ENCODE data around the gene PIK3CG. TPM values are rescaled to one million over a fixed set of nuclear protein-coding genes. Genes with fewer than 3 reads are reported as not detected.

The PIK3CG gene
- total RNA-seq, 1 experiment from 2014 or later = 0.13 TPM

DNA sequence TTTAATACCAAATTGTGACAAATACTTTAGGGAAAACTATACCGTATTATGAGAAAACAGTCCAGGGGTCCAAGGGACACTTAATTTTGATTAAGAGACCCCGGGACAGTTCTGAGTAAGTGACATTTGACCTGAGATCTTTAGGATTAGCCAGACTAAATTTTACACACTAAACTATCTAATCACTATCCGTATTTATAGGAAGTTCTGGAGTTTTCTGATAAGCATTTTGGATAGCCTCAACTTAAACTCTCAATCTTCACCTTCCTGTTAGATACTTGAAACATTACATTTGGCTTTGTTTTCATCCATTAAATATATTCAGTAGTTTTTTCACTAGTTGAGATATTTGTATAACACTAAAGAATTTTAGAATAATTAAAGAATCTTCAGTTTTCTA, 5.4 kb downstream of the PIK3CG start:
- peaks cover 6% of the 10 kb centered on the region for H3K27me3 ChIP-seq (ENCODE audit: control insufficient read depth, insufficient read depth, low read length)
- no peak for DNase-seq (ENCODE audit: low read depth, low spot score)
- in situ Hi-C loops (cut with HindIII; ENCODE audit: low pct_unique_long_range_greater_than_20kb, low sequenced_read_pairs) = no loop called here
- POLR2A ChIA-PET = no interaction called here
- H3K9me3 ChIP-seq (ENCODE audit: control insufficient read depth, insufficient read depth, low read depth, low read length) = no peaks in the 10 kb centered on the region
- BruUV-seq (replicated peaks) = no TSS peak
- no peak for ATAC-seq
- no peaks in the 10 kb centered on the region for H3K4me1 ChIP-seq (ENCODE audit: control insufficient read depth, insufficient read depth, low read length)
- no peak overlapping the region for H3K27ac ChIP-seq (ENCODE audit: low read length)
- no peak for TF ChIP-seq TCF7L2 (IDR thresholded peaks at IDR 0.05; ENCODE audit: low read depth, low read length)
- no peak for TF ChIP-seq SIN3A (IDR thresholded peaks at IDR 0.05; ENCODE audit: borderline replicate concordance, insufficient read depth, low read depth, low read length)
- TF ChIP-seq, protein P1, sequence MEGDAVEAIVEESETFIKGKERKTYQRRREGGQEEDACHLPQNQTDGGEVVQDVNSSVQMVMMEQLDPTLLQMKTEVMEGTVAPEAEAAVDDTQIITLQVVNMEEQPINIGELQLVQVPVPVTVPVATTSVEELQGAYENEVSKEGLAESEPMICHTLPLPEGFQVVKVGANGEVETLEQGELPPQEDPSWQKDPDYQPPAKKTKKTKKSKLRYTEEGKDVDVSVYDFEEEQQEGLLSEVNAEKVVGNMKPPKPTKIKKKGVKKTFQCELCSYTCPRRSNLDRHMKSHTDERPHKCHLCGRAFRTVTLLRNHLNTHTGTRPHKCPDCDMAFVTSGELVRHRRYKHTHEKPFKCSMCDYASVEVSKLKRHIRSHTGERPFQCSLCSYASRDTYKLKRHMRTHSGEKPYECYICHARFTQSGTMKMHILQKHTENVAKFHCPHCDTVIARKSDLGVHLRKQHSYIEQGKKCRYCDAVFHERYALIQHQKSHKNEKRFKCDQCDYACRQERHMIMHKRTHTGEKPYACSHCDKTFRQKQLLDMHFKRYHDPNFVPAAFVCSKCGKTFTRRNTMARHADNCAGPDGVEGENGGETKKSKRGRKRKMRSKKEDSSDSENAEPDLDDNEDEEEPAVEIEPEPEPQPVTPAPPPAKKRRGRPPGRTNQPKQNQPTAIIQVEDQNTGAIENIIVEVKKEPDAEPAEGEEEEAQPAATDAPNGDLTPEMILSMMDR (IDR thresholded peaks at IDR 0.05) = no peak
- TF ChIP-seq, protein P2, sequence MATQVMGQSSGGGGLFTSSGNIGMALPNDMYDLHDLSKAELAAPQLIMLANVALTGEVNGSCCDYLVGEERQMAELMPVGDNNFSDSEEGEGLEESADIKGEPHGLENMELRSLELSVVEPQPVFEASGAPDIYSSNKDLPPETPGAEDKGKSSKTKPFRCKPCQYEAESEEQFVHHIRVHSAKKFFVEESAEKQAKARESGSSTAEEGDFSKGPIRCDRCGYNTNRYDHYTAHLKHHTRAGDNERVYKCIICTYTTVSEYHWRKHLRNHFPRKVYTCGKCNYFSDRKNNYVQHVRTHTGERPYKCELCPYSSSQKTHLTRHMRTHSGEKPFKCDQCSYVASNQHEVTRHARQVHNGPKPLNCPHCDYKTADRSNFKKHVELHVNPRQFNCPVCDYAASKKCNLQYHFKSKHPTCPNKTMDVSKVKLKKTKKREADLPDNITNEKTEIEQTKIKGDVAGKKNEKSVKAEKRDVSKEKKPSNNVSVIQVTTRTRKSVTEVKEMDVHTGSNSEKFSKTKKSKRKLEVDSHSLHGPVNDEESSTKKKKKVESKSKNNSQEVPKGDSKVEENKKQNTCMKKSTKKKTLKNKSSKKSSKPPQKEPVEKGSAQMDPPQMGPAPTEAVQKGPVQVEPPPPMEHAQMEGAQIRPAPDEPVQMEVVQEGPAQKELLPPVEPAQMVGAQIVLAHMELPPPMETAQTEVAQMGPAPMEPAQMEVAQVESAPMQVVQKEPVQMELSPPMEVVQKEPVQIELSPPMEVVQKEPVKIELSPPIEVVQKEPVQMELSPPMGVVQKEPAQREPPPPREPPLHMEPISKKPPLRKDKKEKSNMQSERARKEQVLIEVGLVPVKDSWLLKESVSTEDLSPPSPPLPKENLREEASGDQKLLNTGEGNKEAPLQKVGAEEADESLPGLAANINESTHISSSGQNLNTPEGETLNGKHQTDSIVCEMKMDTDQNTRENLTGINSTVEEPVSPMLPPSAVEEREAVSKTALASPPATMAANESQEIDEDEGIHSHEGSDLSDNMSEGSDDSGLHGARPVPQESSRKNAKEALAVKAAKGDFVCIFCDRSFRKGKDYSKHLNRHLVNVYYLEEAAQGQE (IDR thresholded peaks at IDR 0.05; ENCODE audit: insufficient read depth in 1 of 2, low read depth in 2 of 2, low read length in 1 of 2) = no peak
- no peak for TF ChIP-seq POLR2AphosphoS5 (IDR thresholded peaks at IDR 0.05; ENCODE audit: low read depth, low read length)
- no peak overlapping the region for H3K4me3 ChIP-seq (ENCODE audit: low read depth in 2 of 2, low read length in 2 of 2)
- H3K36me3 ChIP-seq (ENCODE audit: control insufficient read depth, insufficient read depth, low read length) = no peaks in the 10 kb centered on the region
- CTCF ChIA-PET = interaction anchor here (0.6 kb wide), 1 partner anchor 15 kb away, joined by 3 read pairs; no protein-coding TSS in a partner anchor
- intact Hi-C loops (cut with micrococcal nuclease; ENCODE audit: unreplicated experiment) = no loop called here

DNA sequence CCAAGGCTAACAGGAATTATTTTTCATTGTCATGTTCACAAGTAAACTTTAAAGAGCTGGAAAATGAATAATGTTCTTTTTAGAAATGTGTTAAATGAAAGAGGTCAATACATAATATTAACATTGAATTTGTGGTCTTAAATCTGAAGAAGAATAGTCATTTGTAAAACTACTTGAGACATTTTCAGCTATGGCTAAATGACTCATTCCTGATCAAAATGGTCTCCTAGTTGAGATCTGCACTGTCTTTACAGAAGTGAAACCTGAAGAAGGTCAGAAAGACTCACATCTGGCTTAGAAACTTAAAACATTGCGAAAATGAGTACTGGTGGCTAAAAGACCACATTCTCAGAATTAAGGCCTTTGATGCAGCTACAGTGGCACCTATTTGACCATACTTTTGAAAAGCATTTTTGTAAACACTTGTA, 5.9 kb downstream of the PIK3CG start:
- Histone ChIP-seq H3K4me3 (ENCODE audit: low read depth in 2 of 2, low read length in 2 of 2) (no peak overlapping the region), H3K9me3 (ENCODE audit: control insufficient read depth, insufficient read depth, low read depth, low read length) (no peaks in the 10 kb centered on the region), H3K27me3 (ENCODE audit: control insufficient read depth, insufficient read depth, low read length) (peaks cover 6% of the 10 kb centered on the region), H3K36me3 (ENCODE audit: control insufficient read depth, insufficient read depth, low read length) (no peaks in the 10 kb centered on the region), H3K4me1 (ENCODE audit: control insufficient read depth, insufficient read depth, low read length) (no peaks in the 10 kb centered on the region), H3K27ac (ENCODE audit: low read length) (no peak overlapping the region)
- BruUV-seq (replicated peaks) = no TSS peak
- ChIA-PET POLR2A (no interaction called here), CTCF (no interaction called here)
- ATAC-seq (no peak), DNase-seq (ENCODE audit: low read depth, low spot score) (no peak)
- in situ Hi-C loops (cut with HindIII; ENCODE audit: low pct_unique_long_range_greater_than_20kb, low sequenced_read_pairs) (no loop called here), intact Hi-C loops (cut with micrococcal nuclease; ENCODE audit: unreplicated experiment) (no loop called here)
- TF ChIP-seq, protein P1 (IDR thresholded peaks at IDR 0.05) = no peak
- TF ChIP-seq SIN3A (IDR thresholded peaks at IDR 0.05; ENCODE audit: borderline replicate concordance, insufficient read depth, low read depth, low read length) (no peak), TCF7L2 (IDR thresholded peaks at IDR 0.05; ENCODE audit: low read depth, low read length) (no peak), POLR2AphosphoS5 (IDR thresholded peaks at IDR 0.05; ENCODE audit: low read depth, low read length) (no peak)
- TF ChIP-seq, protein P2 (IDR thresholded peaks at IDR 0.05; ENCODE audit: insufficient read depth in 1 of 2, low read depth in 2 of 2, low read length in 1 of 2) = no peak
